Measurements from ENCODE around the gene MN1.

The MN1 gene

GRCh38 chr22:27727673-27728451 lies 73.7 kb downstream of the MN1 start:
- no peak overlapping the region for H3K27ac ChIP-seq (replicated peaks)
- peaks cover 1% of the 10 kb centered on the region for H3K27me3 ChIP-seq (ENCODE audit: insufficient read depth, poor library complexity, severe bottlenecking)
- H3K4me3 ChIP-seq (replicated peaks; ENCODE audit: insufficient read depth, low read length) = no peak overlapping the region
- no peak for DNase-seq (ENCODE audit: low read depth in 1 of 2, low spot score in 1 of 2)
- TF ChIP-seq GABPA (IDR thresholded peaks at IDR 0.05; ENCODE audit: low read depth) (no peak), SPI1 (IDR thresholded peaks at IDR 0.05; ENCODE audit: borderline replicate concordance, low read depth) (no peak), POLR2AphosphoS5 (IDR thresholded peaks at IDR 0.05; ENCODE audit: low read depth) (no peak), CTCF (IDR thresholded peaks at IDR 0.05; ENCODE audit: insufficient read depth, low read length) (no peak)
- TF ChIP-seq, protein P1, sequence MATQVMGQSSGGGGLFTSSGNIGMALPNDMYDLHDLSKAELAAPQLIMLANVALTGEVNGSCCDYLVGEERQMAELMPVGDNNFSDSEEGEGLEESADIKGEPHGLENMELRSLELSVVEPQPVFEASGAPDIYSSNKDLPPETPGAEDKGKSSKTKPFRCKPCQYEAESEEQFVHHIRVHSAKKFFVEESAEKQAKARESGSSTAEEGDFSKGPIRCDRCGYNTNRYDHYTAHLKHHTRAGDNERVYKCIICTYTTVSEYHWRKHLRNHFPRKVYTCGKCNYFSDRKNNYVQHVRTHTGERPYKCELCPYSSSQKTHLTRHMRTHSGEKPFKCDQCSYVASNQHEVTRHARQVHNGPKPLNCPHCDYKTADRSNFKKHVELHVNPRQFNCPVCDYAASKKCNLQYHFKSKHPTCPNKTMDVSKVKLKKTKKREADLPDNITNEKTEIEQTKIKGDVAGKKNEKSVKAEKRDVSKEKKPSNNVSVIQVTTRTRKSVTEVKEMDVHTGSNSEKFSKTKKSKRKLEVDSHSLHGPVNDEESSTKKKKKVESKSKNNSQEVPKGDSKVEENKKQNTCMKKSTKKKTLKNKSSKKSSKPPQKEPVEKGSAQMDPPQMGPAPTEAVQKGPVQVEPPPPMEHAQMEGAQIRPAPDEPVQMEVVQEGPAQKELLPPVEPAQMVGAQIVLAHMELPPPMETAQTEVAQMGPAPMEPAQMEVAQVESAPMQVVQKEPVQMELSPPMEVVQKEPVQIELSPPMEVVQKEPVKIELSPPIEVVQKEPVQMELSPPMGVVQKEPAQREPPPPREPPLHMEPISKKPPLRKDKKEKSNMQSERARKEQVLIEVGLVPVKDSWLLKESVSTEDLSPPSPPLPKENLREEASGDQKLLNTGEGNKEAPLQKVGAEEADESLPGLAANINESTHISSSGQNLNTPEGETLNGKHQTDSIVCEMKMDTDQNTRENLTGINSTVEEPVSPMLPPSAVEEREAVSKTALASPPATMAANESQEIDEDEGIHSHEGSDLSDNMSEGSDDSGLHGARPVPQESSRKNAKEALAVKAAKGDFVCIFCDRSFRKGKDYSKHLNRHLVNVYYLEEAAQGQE (IDR thresholded peaks at IDR 0.05; ENCODE audit: insufficient replicate concordance, low read depth) = no peak

GRCh38 chr22:27726686-27727449 lies 74.7 kb downstream of the MN1 start:
- TF ChIP-seq GABPA (IDR thresholded peaks at IDR 0.05; ENCODE audit: low read depth) (no peak), POLR2AphosphoS5 (IDR thresholded peaks at IDR 0.05; ENCODE audit: low read depth) (no peak), CTCF (IDR thresholded peaks at IDR 0.05; ENCODE audit: insufficient read depth, low read length) (no peak), SPI1 (IDR thresholded peaks at IDR 0.05; ENCODE audit: borderline replicate concordance, low read depth) (no peak)
- TF ChIP-seq, protein P1 (IDR thresholded peaks at IDR 0.05; ENCODE audit: insufficient replicate concordance, low read depth) = no peak
- Histone ChIP-seq H3K4me3 (replicated peaks; ENCODE audit: insufficient read depth, low read length) (no peak overlapping the region), H3K27ac (replicated peaks) (no peak overlapping the region), H3K27me3 (ENCODE audit: insufficient read depth, poor library complexity, severe bottlenecking) (peaks cover 2% of the 10 kb centered on the region)
- DNase-seq (ENCODE audit: low read depth in 1 of 2, low spot score in 1 of 2) = no peak

DNA sequence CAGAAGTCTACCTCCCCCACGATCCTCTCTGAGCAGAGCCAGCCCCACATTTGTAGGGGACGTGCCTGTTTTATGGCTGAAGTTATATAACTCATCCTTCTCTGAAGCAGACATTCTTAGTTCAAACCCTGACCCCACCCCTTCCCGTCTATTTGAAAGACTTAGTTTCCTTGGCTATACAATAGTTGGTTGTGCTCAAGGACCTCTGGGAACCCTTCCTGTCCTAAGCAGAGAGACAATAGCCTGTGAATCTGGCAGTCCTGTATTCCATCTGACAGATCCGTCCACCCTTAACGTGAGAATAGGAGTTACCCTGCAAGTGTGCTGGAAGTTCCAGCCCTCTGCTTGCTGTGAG lies 75.2 kb downstream of the MN1 start:
- no peak for DNase-seq (ENCODE audit: low read depth in 1 of 2, low spot score in 1 of 2)
- Histone ChIP-seq H3K27me3 (ENCODE audit: insufficient read depth, poor library complexity, severe bottlenecking) (peaks cover 2% of the 10 kb centered on the region), H3K27ac (replicated peaks) (no peak overlapping the region), H3K4me3 (replicated peaks; ENCODE audit: insufficient read depth, low read length) (no peak overlapping the region)
- no peak for TF ChIP-seq CTCF (IDR thresholded peaks at IDR 0.05; ENCODE audit: insufficient read depth, low read length)
- no peak for TF ChIP-seq SPI1 (IDR thresholded peaks at IDR 0.05; ENCODE audit: borderline replicate concordance, low read depth)
